A549 (cell line): ENCODE data around the gene SRRM4.

Experiments
- JUN ChIP-seq, 2 experiments: fragments of >200 bp; sonication (Bioruptor Twin); formaldehyde crosslinking; IDR thresholded peaks; 2 replicates in 1 of 2; 3 replicates in 1 of 2; pipeline ENCODE4 v1.6.1; 2016 to 2017
- JUNB ChIP-seq: fragments of >200 bp; sonication (Bioruptor Twin); formaldehyde crosslinking; IDR thresholded peaks from 2 replicates; pipeline ENCODE4 v1.6.1; 2016

DNA sequence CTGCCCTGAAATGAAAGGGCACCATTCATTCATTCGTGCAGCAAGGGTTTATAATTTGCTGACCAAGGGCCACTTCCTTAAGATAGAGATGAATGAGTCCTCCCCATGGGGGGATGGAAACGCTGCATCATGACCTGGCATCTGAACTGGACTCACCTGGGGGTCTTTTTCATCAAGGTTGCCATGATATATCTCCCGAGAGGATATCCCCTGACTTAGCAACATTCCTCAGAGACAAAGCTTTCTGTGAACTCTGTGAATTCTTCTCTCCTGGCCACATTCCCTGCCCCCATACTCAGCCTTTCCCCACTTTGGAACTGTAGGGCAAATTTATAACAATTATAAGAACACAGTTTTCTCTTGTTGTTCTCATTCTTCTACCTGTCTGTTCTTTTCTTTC, 30.8 kb downstream of the SRRM4 start:
- TF ChIP-seq JUNB, result no peak
- TF ChIP-seq JUN (IDR thresholded peaks at IDR 0.05), result no peak
